NCI-H748 (cell line): ENCODE data around the gene IFT25.
"Not testable (repeated sequence)": the region's sequence is repeated elsewhere in the genome, so short reads cannot be mapped to it uniquely, and the experiment has no call there.

ENCODE experiments used
- DNase-seq: peaks from one replicate; lab custom pipeline; 2025; ENCODE audit not compliant: unreplicated experiment; lab: John Stamatoyannopoulos, UW

The IFT25 gene

DNA sequence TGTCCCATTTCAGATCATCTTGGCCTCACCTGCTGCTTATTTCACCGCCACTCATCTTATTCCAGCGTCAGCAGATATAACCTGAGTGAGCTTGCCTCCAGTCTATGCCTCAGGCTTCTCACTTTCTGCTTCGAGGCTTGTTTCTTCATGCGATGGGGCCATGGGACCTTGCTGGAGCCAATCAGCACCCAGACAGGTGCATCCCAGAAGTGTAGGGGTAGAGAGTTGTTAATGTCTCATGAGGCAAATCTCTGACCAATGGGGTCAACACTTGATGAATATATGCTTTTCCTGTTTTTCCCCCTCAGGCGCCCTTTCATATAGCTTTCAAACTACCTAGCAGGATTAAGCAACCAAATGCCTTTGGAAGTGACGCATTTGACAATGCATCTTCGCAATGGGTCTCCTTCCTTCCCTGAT, 55.0 kb downstream of the IFT25 start:
- no peak for DNase-seq

- peak; percentile 93 for DNase-seq
Observed at GRCh38 chr1:53889304-53890298, 55.9 kb downstream of the IFT25 start, which contains the start of gene YIPF1. Gene YIPF1 (minus strand): TSS chr1:53889797. CDS start chr1:53888937, 860 bp downstream.

- DNase-seq, result no peak
Observed at GRCh38 chr1:53888681-53889080, 56.8 kb downstream of the IFT25 start.

GRCh38 chr1:53883600-53883999, 61.9 kb downstream of the IFT25 start:
- DNase-seq, result not testable (repeated sequence)

GRCh38 chr1:53881853-53882252, 63.6 kb downstream of the IFT25 start:
- not testable (repeated sequence) for DNase-seq

DNA sequence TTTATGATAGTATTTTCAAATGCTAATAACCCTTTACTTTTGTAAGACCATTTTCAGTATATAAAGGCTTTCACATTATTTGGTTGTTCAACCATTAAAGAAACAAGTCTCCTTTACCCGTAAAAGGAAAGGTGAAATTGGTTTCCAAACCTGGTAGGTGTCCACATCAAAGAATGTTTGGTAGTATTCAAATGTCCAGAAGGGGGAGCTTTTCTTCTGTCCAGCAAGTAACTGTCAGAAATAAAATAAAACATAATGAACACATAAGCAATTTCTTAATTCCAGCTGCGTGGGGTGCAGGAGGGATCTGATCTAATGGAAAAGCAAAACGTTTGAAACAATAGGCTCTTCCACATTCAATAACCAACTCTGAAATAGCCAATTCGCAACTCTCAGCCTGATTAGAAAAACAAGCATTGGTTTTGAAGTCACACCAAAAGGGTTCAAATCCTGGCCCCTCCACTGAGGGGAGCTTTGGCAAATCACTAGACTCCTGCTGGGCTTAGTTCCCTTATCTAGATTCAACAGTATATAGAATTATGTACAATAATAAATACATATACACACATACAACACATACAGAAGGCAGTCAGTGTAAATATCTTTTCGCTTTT, 66.9 kb downstream of the IFT25 start:
- DNase-seq, result peak; percentile 61

DNA sequence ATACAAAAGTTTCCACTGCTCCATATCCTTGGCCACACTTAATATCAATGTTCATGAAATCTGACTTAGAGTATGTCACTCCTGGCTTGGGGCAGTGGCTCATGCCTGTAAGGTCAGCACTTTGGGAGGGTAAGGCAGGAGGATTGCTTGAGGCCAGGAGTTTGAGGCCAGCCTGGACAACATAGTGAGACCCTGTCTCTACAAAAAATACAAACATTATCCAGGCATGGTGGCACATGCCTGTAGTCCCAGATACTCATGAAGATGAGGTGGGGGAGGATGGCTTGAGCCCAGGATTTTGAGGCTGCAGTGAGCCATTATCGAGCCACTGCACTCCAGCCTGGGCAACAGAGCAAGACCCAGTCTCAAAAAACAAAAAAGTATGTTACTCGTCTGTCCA, 70.3 kb downstream of the IFT25 start:
- DNase-seq, result not testable (repeated sequence)

DNA sequence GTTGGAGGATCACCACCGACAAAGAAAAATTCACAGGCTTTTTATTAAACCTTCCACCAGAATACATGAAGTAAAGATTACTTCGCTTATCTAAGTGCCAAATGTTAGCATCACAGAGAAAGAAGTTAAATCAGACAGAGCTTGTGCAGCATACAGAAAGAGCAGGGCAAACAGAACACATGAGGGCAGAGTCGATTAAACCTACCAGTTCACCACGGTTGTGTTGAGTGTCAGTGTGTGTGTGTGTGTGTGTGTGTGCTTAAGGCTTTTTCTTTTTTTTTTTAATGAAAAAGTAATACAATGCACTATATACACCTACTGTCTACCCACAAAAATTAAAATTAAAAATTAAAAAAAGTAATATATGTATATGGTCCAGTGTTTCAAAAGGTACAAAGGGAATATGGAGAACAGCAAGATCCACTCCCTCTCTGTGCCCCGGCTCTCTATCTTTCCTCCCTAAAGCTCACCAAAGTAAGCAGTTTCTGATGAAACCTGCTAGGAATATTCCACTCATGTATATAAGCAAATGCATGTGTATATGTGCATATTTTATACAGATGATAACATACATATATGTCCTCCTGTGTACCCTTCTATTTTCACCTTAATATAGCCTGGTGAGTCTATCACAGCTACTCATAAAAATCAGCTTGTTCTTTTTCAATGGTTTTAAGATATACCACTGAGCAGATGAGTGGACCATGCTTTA, 73.6 kb downstream of the IFT25 start:
- no peak for DNase-seq
